ENCODE measurements around the gene POFUT2.
A peak's percentile ranks its signal among the peaks of the same experiment; 100 is the strongest.

POFUT2 gene

GRCh38 chr21:45260191-45260825, 27.4 kb downstream of the POFUT2 start:
- DNase-seq: peak; percentile 51

DNA sequence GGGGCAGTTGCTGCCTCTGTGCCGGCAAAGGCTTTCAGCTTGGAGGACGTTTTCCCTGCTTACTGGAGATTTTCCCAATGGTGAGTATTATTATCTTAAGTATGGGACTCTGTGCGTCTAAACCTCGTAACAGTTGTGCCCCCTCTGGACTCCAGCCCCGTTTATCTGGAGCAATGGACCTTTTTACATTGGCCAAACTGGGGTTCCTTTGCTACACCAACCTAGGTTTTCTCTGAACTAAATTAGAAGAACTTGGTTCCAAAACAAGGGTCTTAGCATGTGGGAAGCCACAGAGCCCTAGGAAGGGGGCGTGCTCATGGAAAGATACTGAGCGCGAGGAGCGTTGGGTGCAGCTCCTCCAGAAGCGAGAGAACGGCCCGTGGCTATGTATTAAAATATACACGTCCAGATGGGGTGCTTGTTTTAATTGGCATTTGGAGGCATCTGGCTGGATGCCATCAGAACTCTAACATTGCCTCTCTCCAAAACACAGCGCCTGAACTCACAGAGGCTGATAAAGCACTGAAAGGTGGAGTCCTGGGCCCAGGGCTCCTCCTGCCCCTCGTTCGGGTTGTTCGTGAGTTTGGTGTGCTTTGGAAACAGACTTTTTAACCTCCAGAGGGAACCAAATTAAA, 28.4 kb downstream of the POFUT2 start:
- DNase-seq: peak; percentile 66

- DNase-seq: no peak
Measured at GRCh38 chr21:45258466-45258865, 29.2 kb downstream of the POFUT2 start.

GRCh38 chr21:45257673-45258341, 29.9 kb downstream of the POFUT2 start:
- DNase-seq: no peak

- DNase-seq: peak; percentile 99
Measured at GRCh38 chr21:45256912-45257672, 30.6 kb downstream of the POFUT2 start.

- peak; percentile 74 for DNase-seq
Measured at GRCh38 chr21:45256021-45256911, 31.4 kb downstream of the POFUT2 start.

DNA sequence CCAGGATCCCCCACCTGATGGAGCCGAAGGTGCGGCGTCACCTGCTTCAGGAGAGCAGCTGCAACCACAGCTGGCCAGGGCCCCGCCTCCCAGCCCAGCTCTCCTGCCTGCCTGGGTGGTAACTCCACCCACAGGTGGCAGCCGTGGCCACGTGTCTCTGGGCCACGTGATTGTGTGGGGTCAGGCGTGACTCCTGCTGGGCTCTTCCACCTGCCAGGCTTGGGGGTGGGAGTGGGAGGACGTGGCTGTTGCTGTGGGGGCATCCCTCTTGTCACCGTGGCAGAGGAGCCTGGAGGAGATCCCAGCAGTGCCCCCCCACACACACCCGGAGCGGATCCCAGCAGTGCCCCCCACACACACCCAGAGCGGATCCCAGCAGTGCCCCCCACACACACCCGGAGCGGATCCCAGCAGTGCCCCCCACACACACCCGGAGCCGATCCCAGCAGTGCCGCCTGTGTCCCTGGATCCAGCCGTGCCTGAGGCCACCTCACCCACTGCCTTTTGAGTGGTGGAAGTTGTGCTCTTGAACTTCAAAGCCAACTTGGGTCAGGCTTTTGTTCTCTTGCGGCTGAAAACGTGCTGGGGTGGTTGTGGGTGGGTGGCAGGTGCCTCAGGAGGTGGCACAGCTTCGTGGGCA, 32.2 kb downstream of the POFUT2 start:
- no peak for DNase-seq

- no peak for DNase-seq
Measured at GRCh38 chr21:45254460-45254930, 33.2 kb downstream of the POFUT2 start.

- DNase-seq: no peak
Measured at GRCh38 chr21:45253633-45254459, 33.8 kb downstream of the POFUT2 start.

DNA sequence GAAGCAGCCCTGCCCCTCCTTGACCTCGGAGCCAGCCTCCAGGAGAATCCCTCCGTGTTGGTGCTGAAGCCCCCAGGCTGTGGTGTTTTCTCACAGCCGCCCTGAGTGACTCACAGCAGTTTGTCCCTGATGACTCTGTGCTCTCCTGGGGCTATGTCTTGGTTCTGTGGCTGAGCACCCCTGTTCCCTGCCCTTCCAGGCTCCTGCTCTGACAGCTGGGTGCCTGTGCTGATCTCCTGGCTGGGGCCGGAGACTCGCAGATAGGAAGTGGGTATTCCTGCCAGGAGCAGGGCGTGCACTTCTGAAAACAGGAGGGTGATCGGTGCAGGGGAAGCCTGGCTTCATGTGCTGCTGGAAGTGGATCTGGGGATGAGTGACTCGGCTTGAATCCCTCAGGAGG, 34.5 kb downstream of the POFUT2 start:
- DNase-seq: no peak

DNA sequence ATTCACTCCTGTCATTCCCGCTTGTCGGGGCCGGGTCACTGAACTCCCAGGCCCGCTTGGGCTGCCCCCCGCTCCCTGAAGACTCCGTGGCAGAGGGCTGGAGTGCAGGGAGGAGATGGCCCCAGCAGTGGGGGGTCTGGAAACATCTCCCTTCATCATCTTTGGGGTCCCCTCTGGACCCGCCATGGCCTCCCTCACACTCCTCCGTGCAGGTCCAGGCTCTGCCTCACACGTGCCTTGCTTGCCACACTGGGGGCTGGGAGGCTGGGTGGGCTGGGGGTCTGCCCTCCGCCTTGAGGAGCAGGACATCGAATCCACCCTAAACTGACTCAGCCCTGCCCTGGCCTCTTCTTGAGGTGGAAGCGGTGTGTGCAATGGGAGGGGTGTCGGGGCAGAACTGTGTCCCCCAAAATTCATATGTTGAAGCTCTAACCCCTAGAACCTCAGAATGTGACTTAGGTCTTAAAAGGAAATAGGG, 35.2 kb downstream of the POFUT2 start:
- DNase-seq: no peak

- no peak for DNase-seq
Measured at GRCh38 chr21:45251635-45252447, 35.9 kb downstream of the POFUT2 start.

GRCh38 chr21:45250914-45251634, 36.6 kb downstream of the POFUT2 start:
- no peak for DNase-seq

GRCh38 chr21:45250272-45250671, 37.4 kb downstream of the POFUT2 start:
- no peak for DNase-seq

GRCh38 chr21:45249626-45250025, 38.1 kb downstream of the POFUT2 start:
- DNase-seq: no peak

DNA sequence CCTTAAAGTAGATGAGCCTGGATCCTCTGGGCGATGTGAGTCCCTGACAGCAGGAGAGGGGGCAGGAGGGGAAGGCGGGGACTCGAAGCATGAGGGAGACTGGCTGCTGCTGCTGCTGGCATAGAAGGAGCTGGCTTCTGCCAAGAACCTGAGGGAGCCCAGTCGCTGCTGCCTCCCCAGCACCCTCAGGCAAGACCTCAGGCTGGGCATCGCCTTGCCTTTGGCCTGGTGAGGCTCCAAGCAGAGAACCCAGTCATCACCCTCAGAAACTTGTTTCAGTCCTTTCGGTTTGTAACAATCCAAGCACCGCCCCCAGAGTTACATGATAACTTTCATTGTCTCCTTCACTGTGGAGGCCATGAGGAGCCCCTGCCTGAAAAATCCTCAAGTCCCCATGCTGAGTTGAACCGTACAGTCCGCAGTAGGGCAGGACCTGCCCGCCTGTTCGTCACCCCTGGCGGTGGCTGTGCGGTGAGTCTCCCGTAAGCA, 38.8 kb downstream of the POFUT2 start:
- DNase-seq: no peak

DNA sequence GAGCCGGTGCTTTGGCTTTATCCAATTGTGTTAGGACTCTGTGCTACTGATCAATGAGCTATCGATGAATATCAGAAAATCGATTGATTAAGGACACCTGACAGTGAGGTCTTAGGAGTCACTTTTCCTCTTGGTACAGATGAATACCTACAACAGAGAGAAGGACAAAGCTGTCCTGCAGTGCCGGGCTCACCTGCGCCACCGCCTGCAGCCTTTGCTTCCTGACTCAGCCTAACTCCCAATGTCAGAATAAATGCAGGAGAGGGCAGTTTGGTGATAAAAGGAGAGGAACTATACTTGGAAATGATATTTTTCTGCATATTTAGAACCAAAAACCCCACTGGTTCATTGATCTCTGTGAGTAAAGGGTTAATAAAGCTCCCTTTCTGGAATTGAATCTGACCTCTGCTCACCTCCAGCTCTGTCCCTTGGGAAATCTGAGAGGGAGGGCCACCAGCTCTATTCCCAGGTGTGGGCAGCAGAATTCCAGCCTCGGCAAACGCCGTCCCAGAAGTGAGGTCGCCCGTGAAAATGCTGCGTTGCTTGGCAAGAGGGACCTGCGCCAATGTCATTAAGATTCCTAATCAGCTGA, 39.3 kb downstream of the POFUT2 start:
- DNase-seq: no peak
